NCI-H2107 (cell line): ENCODE data around the gene EXD3.
"Not testable (repeated sequence)": the region's sequence is repeated elsewhere in the genome, so short reads cannot be mapped to it uniquely, and the experiment has no call there.

ENCODE experiments used
- DNase-seq: peaks from one replicate; lab custom pipeline; 2025; lab: John Stamatoyannopoulos, UW

EXD3 gene

DNA sequence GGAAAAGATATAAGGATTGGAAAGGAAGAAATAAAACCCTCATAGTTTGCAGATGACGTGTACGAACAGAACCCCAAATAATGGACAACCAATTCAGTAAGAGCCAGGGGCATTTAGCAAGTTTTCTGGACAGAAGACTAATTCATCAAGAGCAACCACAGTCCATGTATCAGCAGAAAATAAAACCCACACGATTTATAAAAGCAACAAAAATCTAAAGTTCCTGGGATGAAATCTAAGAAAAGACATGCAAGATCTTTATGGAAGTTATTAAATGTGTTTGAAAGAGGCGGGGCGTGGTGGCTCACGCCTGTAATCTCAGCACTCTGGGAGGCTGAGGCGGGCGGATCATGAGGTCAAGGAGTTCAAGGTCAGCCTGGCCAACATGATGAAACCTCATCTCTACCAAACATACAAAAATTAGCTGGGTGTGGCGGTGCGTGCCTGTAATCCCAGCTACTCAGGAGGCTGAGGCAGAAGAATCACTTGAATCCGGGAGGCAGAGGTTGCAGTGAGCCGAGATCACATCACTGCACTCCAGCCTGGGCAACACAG is 83.0 kb downstream of the EXD3 start:
- DNase-seq = not testable (repeated sequence)

DNA sequence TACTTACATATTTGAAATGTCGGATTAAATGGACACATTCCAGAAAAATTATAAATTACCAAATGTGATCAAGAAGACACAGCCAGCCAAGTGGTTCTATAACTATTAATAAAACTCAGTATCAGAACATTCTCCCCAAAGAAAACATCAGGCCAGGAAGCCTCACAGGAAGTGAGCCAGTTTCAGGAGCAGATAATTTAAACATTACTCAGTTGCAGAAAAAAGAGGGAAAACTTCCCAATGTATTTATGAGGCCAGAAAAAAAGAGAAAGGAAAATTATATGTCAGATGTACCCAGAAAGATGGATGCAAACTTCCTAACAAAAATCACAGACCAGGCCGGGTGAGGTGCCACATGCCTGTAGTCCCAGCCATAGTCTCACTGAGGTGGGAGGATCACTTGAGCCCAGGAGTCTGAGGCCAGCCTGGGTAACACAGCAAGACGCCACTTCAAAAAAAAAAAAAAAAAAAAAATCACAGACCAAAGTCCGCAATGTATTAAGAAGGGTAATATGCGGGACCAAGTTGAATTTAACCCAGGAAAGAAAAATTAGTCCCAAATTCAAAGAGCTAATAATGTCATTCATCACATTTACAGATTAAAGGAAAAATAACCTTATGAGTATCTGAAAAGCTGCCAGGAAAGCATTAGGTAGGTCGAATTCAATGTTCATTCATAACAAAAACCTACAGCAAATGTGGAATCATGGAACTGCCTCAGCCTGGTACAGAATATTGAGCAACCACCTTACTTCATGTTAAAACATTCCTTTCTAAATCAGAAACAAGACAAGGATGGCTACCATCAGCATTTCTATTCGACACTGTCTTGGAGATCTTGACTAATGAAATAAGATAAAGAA is 83.7 kb downstream of the EXD3 start:
- no peak for DNase-seq

DNA sequence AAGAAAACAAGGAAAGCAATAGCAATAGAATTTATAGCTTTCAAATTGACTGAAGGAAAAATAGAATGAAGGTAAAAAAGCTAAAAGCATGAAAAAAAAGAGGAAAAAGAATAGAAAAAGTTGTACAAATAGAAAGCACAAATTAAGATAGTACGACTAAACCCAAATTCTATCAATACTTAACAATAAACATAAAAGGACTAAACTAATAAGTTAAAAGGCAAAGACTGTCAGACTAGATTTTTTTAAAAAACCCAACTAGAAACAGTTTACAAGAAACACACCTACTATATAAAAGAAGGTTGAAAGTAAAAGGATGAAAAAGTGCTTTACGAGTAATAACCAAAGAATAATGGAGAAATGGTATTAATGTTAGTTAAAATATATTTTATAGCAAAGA is 86.2 kb downstream of the EXD3 start:
- DNase-seq = no peak

DNA sequence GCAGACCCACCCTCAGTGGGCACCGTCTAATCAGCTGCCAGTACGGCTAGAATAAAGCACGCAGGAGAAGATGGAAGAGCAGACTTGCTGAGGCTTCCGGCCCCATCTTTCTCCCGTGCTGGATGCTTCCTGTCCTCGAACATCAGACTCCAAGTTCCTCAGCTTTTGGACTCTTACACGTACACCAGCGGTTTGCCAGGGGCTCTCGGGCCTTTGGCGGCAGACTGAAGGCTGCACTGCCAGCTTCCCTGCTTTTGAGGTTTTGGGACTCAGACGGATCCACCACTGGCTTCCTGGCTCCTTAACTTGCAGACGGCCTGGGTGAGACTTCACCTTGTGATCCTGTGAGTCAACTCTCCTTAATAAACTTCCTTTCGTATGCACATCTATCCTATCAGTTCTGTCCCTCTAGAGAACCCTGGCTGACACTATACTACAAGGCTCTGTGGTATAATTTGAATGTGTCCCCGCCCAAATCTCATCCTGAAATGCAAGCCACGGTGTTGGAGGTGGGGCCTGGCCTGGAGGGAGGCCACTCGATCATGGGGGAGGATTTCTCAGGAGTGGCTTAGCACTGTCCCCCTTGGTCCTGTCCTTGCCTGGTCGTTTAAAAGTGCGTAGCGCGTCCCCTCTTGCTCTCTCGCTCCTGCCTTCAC is 89.8 kb downstream of the EXD3 start:
- DNase-seq = no peak

GRCh38 chr9:137331929-137332328 is 91.0 kb downstream of the EXD3 start:
- DNase-seq = no peak

DNA sequence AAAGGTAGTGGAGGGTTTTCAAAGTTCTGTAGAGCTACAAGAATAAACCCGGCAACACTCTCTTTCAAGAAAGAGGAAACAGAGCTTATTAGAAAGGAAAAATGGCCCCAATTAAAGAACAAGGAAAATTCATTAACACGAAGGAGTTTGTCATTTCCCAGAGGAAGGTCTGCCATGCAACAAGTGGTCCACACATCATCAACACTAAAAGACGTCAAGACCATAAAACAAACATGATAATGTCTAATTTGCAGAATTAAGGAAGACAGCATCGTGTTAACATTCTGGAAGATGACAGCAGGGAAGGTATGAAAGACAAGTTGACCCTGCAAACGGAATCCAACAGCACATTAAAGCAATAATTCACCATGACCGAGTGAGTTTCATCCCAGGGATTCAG is 92.3 kb downstream of the EXD3 start:
- no peak for DNase-seq

GRCh38 chr9:137329590-137329989 is 93.4 kb downstream of the EXD3 start:
- not testable (repeated sequence) for DNase-seq

GRCh38 chr9:137327641-137328550 is 95.1 kb downstream of the EXD3 start:
- DNase-seq = not testable (repeated sequence)

GRCh38 chr9:137326445-137327065 is 96.4 kb downstream of the EXD3 start:
- DNase-seq = no peak

- no peak for DNase-seq
These were observed 97.2 kb downstream of the EXD3 start for GRCh38 chr9:137325799-137326198.

DNA sequence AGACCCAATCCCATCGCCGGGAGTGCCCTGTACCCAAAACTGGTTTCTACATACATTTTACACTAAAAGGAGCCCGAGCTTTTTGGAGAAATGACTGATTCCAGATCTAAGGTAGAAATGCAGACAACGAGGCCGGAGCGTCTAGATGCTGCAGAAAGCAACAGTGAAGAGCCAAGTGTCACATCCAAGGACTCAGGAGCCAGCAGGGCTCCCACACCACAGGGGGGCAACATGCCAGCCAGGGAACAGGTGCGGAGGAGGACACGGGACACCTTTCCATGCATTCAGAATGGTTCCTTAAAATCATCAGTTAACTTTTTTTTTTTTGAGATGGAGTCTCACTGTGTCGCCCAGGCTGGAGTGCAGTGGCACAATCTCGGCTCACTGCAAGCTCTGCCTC is 97.8 kb downstream of the EXD3 start:
- no peak for DNase-seq

- no peak for DNase-seq
These were observed 99.2 kb downstream of the EXD3 start for GRCh38 chr9:137323531-137324331.

DNA sequence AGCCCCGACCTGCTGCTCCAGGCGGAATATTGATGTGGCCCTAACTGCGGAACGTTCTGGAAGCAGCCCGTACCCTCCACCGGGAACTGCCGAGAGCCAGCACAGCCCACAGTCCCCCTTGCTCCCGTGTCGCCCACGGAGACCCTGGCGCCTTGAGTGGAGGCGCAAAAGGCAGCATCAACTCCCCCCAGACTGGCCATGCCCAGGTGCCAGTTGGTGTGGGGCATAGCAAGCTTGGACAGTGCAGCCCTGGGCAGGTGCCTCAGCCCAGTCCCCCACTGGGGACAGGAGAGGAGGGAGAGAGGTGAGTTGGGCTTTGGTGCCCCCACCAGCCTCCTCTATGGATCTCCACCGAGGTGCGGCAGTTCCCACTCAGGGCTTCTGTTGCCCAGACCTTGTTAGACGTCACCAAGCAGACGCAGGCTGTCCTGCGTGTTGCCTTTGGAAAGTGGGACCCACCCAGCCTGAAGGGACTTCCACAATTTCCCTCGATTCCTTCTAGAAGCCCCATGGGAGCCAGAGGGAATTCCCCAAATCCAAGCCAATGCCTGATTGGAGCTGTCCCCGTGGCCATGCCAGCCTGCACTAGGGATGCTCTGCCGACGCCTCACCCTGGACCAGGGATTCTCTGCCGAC is 101.1 kb downstream of the EXD3 start:
- no peak for DNase-seq

GRCh38 chr9:137320555-137321384 is 102.2 kb downstream of the EXD3 start:
- no peak for DNase-seq

DNA sequence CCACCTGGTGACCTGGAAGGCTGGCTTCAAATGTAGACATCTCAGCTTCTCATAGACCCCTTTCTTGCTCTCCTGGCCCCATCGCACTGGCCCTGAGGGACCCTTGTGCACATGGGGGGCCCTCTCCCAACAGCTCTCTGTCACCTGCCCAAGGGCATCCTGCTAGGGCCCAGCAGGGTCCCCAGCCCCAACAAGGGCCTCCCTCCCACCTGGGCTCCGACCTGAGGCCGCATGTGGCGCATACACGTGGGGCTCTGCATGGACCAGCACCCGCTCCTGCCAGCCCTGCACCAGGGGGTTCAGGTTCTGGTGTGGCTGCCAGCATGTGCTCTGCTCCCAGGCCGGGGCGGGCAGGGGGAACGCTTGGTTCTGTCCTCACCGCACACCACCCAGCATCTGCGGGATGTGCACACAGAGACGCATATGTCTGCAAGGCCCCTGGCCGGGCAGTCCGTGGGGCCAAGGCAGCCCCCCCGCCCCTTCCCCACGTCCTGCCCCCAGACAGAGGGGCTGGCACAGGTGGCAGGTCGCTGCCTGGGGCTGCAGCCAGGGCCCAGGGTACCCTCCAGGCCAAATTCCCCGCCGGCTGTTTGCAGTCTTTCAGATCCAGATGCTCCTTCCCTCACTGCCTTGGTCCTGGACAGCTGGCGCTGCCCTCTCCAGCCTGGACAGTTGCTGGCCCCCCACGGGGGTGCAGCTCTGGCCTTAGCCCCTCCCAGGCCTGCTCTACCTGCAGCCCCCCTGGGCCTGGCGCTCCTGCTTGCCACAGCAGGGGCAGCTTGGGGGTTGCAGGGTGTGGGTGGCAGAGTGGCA is 103.0 kb downstream of the EXD3 start:
- no peak for DNase-seq

GRCh38 chr9:137319011-137319738 is 103.8 kb downstream of the EXD3 start:
- no peak for DNase-seq

- no peak for DNase-seq
These were observed 104.4 kb downstream of the EXD3 start for GRCh38 chr9:137318602-137319001.
